HG03442 (cell line): ENCODE measurements around the gene SRMS.
"Not testable (repeated sequence)": the region's sequence is repeated elsewhere in the genome, so short reads cannot be mapped to it uniquely, and the experiment has no call there.

Source experiments
- ATAC-seq: cut with Tn5 transposase; IDR thresholded peaks from one replicate; pipeline ENCODE4 v1.9.1; 2021; ENCODE audit warnings: mild to moderate bottlenecking, moderate library complexity; ENCODE audit not compliant: unreplicated experiment

The SRMS gene

GRCh38 chr20:63566395-63567135, 19.0 kb upstream of the SRMS start:
- no peak for ATAC-seq

GRCh38 chr20:63565699-63566335, 18.3 kb upstream of the SRMS start:
- ATAC-seq, result no peak

- no peak for ATAC-seq
These were observed 17.6 kb upstream of the SRMS start for GRCh38 chr20:63565021-63565698.

GRCh38 chr20:63564036-63564810, 16.7 kb upstream of the SRMS start:
- no peak for ATAC-seq

- no peak for ATAC-seq
These were observed 15.8 kb upstream of the SRMS start for GRCh38 chr20:63563225-63563935.

GRCh38 chr20:63562461-63563224, 15.1 kb upstream of the SRMS start:
- ATAC-seq, result no peak

- no peak for ATAC-seq
These were observed 14.3 kb upstream of the SRMS start for GRCh38 chr20:63561624-63562396.

GRCh38 chr20:63560856-63561609, 13.5 kb upstream of the SRMS start:
- ATAC-seq, result no peak

GRCh38 chr20:63560333-63560805, 12.8 kb upstream of the SRMS start:
- no peak for ATAC-seq

GRCh38 chr20:63559485-63560332, 12.2 kb upstream of the SRMS start:
- not testable (repeated sequence) for ATAC-seq

GRCh38 chr20:63558804-63559484, 11.4 kb upstream of the SRMS start:
- no peak for ATAC-seq

GRCh38 chr20:63557481-63557891, 9.9 kb upstream of the SRMS start:
- no peak for ATAC-seq

- ATAC-seq, result no peak
These were observed 9.4 kb upstream of the SRMS start for GRCh38 chr20:63556873-63557478.

- no peak for ATAC-seq
These were observed 8.3 kb upstream of the SRMS start for GRCh38 chr20:63555661-63556381.

GRCh38 chr20:63554361-63555278, 7.1 kb upstream of the SRMS start:
- ATAC-seq, result no peak
